ENCODE measurements around the gene ACAD8.
"Not testable (repeated sequence)": the region's sequence is repeated elsewhere in the genome, so short reads cannot be mapped to it uniquely, and the experiment has no call there.

The ACAD8 gene

DNA sequence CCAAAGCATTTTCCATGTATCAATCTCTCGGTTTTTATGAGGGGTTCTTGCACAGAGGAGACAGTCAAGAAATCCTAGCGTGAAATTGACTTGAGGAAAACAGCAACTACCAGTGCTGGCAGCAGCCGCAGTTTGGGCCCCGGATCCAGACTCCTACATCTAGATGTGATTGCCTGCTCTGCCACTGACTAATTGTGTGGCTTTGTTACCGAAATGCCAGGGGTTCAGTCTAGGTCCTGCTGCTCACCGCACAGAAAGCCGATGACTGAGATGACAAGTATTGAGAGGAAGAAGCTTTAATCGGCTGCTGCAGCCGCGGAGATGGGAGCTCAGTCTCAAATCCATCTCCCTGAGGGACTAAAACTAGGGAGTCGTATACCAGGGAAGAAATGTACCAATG, 14.6 kb downstream of the ACAD8 start:
- no peak for DNase-seq

- DNase-seq, result no peak
Observed at GRCh38 chr11:134270250-134270714, 16.9 kb downstream of the ACAD8 start.

GRCh38 chr11:134271978-134272377, 18.6 kb downstream of the ACAD8 start:
- DNase-seq, result no peak

- no peak for DNase-seq
Observed at GRCh38 chr11:134272381-134273316, 19.3 kb downstream of the ACAD8 start.

DNA sequence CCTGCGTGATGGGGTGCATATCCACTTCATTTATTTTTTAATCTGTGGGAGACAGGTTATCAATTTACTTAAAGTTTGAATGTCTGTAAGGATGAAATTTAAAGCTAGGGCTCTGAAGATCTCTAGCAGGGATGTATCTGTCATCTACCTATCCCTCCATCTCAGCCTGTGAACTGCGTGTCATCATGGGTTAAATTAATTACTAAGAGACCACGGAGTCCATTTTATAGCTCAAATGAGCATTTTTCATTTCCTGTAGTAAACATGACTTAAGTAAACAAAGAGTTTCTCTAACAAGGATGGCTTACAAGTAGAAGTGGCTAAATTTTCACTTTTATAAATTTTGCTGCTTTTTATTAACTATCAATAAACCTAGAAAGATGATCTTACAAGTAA, 19.9 kb downstream of the ACAD8 start:
- no peak for DNase-seq

GRCh38 chr11:134275188-134275533, 21.8 kb downstream of the ACAD8 start:
- DNase-seq, result no peak

- peak in 1 of 2 experiments; percentile 25 for DNase-seq
Observed at GRCh38 chr11:134275534-134276395, 22.4 kb downstream of the ACAD8 start, which contains the start of gene GLB1L3. Gene GLB1L3 (plus strand): TSS chr11:134276379. CDS start chr11:134276741, 362 bp downstream.

- no peak for DNase-seq
Observed at GRCh38 chr11:134276396-134277182, 23.2 kb downstream of the ACAD8 start.

GRCh38 chr11:134277183-134278001, 24.0 kb downstream of the ACAD8 start:
- DNase-seq, result no peak

GRCh38 chr11:134278356-134278755, 25.0 kb downstream of the ACAD8 start:
- DNase-seq, result no peak

DNA sequence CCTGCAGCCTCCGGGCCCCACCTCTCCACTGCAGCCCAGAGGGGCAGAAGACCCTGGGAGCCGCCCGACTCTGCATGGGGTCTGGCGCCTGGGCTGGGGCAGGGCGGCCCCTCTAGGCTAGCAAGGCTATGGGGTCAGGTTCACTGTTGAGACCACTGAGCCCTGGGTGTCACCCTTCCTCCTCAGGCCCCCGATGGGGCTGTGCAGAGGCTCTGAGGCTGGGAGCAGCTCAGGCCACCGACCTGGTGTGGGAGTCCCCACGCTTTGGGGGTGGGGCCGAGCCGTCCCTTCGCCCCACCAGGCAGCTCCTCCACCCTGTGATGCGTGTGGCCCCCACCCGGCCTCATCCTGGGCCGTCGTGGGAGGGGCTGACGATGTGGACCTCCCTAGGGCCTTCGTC, 28.3 kb downstream of the ACAD8 start:
- DNase-seq, result not testable (repeated sequence)

GRCh38 chr11:134282121-134283045, 29.0 kb downstream of the ACAD8 start:
- DNase-seq, result no peak

- DNase-seq, result no peak
Observed at GRCh38 chr11:134283461-134284230, 30.3 kb downstream of the ACAD8 start.

DNA sequence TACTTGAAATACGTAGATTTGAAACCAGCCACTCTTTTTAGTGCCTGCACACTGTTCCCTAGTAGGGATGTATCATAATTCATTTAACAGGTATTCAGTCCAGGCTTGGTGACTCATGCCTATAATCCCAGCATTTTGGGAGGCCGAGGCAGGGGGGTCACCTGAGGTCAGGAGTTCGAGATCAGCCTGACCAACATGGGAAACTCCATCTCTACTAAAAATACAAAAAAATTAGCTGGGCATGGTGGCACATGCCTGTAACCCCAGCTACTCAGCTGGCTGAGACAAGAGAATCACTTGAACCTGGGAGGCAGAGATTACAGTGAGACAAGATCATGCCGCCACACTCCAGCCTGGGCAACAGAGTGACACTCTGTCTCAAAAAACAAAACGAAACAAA, 31.0 kb downstream of the ACAD8 start:
- DNase-seq, result not testable (repeated sequence)

- DNase-seq, result no peak
Observed at GRCh38 chr11:134287561-134287960, 34.2 kb downstream of the ACAD8 start.

- DNase-seq, result no peak
Observed at GRCh38 chr11:134288486-134288885, 35.1 kb downstream of the ACAD8 start.

DNA sequence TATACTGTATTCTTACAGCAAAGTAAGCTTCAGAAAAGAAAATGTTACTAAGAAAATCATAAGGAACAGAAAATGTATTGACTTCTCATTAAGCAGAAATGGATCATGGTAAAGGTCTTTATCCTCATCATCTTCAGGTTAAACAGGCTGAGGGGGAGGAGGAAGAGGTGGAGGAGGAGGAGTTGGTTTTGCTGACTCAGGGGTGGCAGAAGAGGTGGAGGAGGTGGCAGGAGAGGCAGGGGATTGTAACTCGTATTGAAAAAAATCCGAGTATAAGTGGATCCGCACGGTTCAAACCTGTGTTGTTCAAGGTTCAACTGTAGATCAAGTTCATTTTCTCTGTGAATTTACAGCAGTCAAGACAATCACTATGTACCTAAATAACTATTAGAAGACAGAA, 35.8 kb downstream of the ACAD8 start:
- DNase-seq, result no peak

- no peak for DNase-seq
Observed at GRCh38 chr11:134289789-134290188, 36.4 kb downstream of the ACAD8 start.

GRCh38 chr11:134290646-134291045, 37.3 kb downstream of the ACAD8 start:
- DNase-seq, result no peak

DNA sequence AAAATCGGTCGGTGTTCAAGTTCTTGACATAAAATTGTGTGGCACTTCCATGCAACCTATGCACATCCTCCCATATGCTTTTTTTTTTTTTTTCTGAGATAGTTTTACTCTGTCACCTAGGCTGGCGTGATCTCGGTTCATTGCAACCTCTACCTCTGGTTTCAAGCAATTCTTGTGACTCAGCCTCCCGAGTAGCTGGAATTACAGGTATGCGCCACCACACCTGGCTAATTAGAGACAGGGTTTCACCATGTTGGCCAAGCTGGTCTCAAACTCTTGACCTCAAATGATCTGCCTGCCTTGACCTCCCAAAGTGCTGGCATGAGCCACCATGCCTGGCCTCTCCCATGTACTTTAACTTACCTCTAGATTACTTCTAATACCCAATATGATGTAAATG, 37.8 kb downstream of the ACAD8 start:
- DNase-seq, result no peak
